Neural cell (in vitro differentiated cells): ENCODE data around the gene CPEB2. TPM values are rescaled to one million over a fixed set of nuclear protein-coding genes. Genes with fewer than 3 reads are reported as not detected.

Source experiments
- H2AFZ ChIP-seq: fragments of 200-600, 300-800 bp; sonication (generic), shearing (Covaris generic); 2 replicates; pipeline ENCODE4 v1.6.0; 2014; ENCODE audit warnings: low read depth, mild to moderate bottlenecking, antibody characterized with exemption, low read length, moderate library complexity
- H3F3A ChIP-seq: fragments of 200-600 bp; shearing (Covaris generic); 2 replicates; pipeline ENCODE4 v1.6.1; 2016; ENCODE audit warnings: mild to moderate bottlenecking, moderate library complexity, mixed read lengths, antibody characterized with exemption, low read length; ENCODE audit not compliant: insufficient read depth, poor library complexity, severe bottlenecking
- H3K27ac ChIP-seq: fragments of 200-600, 300-800 bp; sonication (generic), shearing (Covaris generic); 2 replicates; pipeline ENCODE4 v1.5.1; 2014; ENCODE audit warnings: mild to moderate bottlenecking, low read length, moderate library complexity
- H3K27me3 ChIP-seq: fragments of 300-800, 200-600 bp; sonication (generic), shearing (Covaris generic); 2 replicates; pipeline ENCODE4 v1.6.0; 2014; ENCODE audit warnings: mild to moderate bottlenecking, low read depth, low read length, moderate library complexity; ENCODE audit not compliant: insufficient read depth
- H3K36me3 ChIP-seq: fragments of 300-800, 200-600 bp; sonication (generic), shearing (Covaris generic); 2 replicates; pipeline ENCODE4 v1.5.1; 2014; ENCODE audit warnings: mild to moderate bottlenecking, antibody characterized with exemption, low read length, moderate library complexity; ENCODE audit not compliant: insufficient read depth
- H3K4me2 ChIP-seq: fragments of 300-800, 200-600 bp; sonication (generic), shearing (Covaris generic); 2 replicates; pipeline ENCODE4 v1.6.0; 2014; ENCODE audit warnings: mild to moderate bottlenecking, low read length
- H3K4me3 ChIP-seq: fragments of 300-800, 200-600 bp; sonication (generic), shearing (Covaris generic); 2 replicates; pipeline ENCODE4 v1.5.1; 2014; ENCODE audit warnings: mild to moderate bottlenecking, low read length, moderate library complexity
- H3K79me2 ChIP-seq: fragments of 200-600 bp; shearing (Covaris generic); replicated peaks from 2 replicates; pipeline ENCODE4 v1.6.0; 2014; ENCODE audit warnings: mild to moderate bottlenecking, low read length, moderate library complexity; ENCODE audit not compliant: insufficient read depth
- H3K9ac ChIP-seq: fragments of 300-800, 200-600 bp; sonication (generic), shearing (Covaris generic); 2 replicates; pipeline ENCODE4 v1.6.1; 2016; ENCODE audit warnings: mild to moderate bottlenecking, low read length, mixed read lengths
- H3K9me2 ChIP-seq: fragments of 200-600 bp; shearing (Covaris generic); 2 replicates; pipeline ENCODE4 v1.6.1; 2016; ENCODE audit warnings: mild to moderate bottlenecking, low read length, mixed read lengths; ENCODE audit not compliant: insufficient read depth
- H3K9me3 ChIP-seq: fragments of 200-600, 300-800 bp; sonication (generic), shearing (Covaris generic); 2 replicates; pipeline ENCODE4 v1.6.1; 2016; ENCODE audit warnings: mild to moderate bottlenecking, mixed run types, low read length, moderate library complexity, mixed read lengths
- H4K20me1 ChIP-seq: fragments of 200-600 bp; shearing (Covaris generic); 2 replicates; pipeline ENCODE4 v1.6.1; 2016; ENCODE audit warnings: mild to moderate bottlenecking, mixed run types; ENCODE audit not compliant: insufficient read depth
- CTCF ChIP-seq: fragments of 450-650 bp; IDR thresholded peaks from 2 replicates; pipeline ENCODE4 v1.5.1; 2014; ENCODE audit warnings: antibody characterized with exemption, mild to moderate bottlenecking, moderate library complexity; ENCODE audit not compliant: poor library complexity, severe bottlenecking
- EP300 ChIP-seq: fragments of 450-650 bp; conservative IDR thresholded peaks from 2 replicates; pipeline ENCODE4 v1.6.1; 2014; ENCODE audit warnings: antibody characterized with exemption, mild to moderate bottlenecking, moderate library complexity; ENCODE audit not compliant: poor library complexity, severe bottlenecking
- EZH2 ChIP-seq: fragments of 200-600, 300-800 bp; shearing (Covaris generic), sonication (generic); IDR thresholded peaks from 2 replicates; pipeline ENCODE4 v1.6.1; 2014; ENCODE audit warnings: antibody characterized with exemption, low read length, borderline replicate concordance, mild to moderate bottlenecking; ENCODE audit not compliant: insufficient read depth, poor library complexity, severe bottlenecking
- MXI1 ChIP-seq: fragments of 450-650 bp; conservative IDR thresholded peaks from 2 replicates; pipeline ENCODE4 v1.6.1; 2014; ENCODE audit warnings: antibody characterized with exemption, mild to moderate bottlenecking; ENCODE audit not compliant: poor library complexity, severe bottlenecking
- POLR2AphosphoS5 ChIP-seq: IDR thresholded peaks from 2 replicates; pipeline ENCODE4 v1.6.1; 2012
- RAD21 ChIP-seq: fragments of 450-650 bp; conservative IDR thresholded peaks from 2 replicates; pipeline ENCODE4 v1.6.1; 2014; ENCODE audit warnings: antibody characterized with exemption, mild to moderate bottlenecking, moderate library complexity
- REST ChIP-seq: IDR thresholded peaks from 2 replicates; pipeline ENCODE4 v1.6.1; 2012; ENCODE audit warnings: borderline replicate concordance
- SMC3 ChIP-seq: fragments of 450-650 bp; conservative IDR thresholded peaks from 2 replicates; pipeline ENCODE4 v1.6.1; 2014; ENCODE audit warnings: antibody characterized with exemption, mild to moderate bottlenecking, moderate library complexity; ENCODE audit not compliant: poor library complexity
- TAF1 ChIP-seq: IDR thresholded peaks from 2 replicates; pipeline ENCODE4 v1.6.1; 2012; ENCODE audit warnings: low read depth
- polyA plus RNA-seq: library from polyadenylated mRNA; depleted of rRNA; stranded (reverse); fragments of >200 nt; gene quantifications from 2 replicates; pipeline ENCODE4 v1.2.3, GENCODE V29; 2014

CPEB2 gene
- polyA plus RNA-seq, 1 donor from 2014 or later: 12.4 TPM

- no peaks in the 10 kb centered on the region for H4K20me1 ChIP-seq
- H3K9ac ChIP-seq: no peak overlapping the region
- no peak overlapping the region for H3K4me2 ChIP-seq
- no peaks in the 10 kb centered on the region for H3K27me3 ChIP-seq
- no peaks in the 10 kb centered on the region for H3K9me2 ChIP-seq
- peaks cover 6% of the 10 kb centered on the region for H3K36me3 ChIP-seq
- H3K4me3 ChIP-seq: no peak overlapping the region
- H3K27ac ChIP-seq: no peak overlapping the region
- H3K79me2 ChIP-seq: no peaks in the 10 kb centered on the region
- H3F3A ChIP-seq: no peaks in the 10 kb centered on the region
- no peaks in the 10 kb centered on the region for H3K9me3 ChIP-seq
- no peak for TF ChIP-seq POLR2AphosphoS5
- no peak for TF ChIP-seq EZH2
- TF ChIP-seq MXI1: no peak
- no peak for TF ChIP-seq RAD21
- no peak for TF ChIP-seq EP300
- no peak for TF ChIP-seq REST
- TF ChIP-seq CTCF: no peak
- TF ChIP-seq TAF1: no peak
- no peak for TF ChIP-seq SMC3
- H2AFZ ChIP-seq: no peak overlapping the region
Measured at GRCh38 chr4:15031197-15031596, 28.9 kb downstream of the CPEB2 start.

- no peaks in the 10 kb centered on the region for H3K27me3 ChIP-seq
- no peak overlapping the region for H3K9ac ChIP-seq
- H3K9me2 ChIP-seq: no peaks in the 10 kb centered on the region
- H3K4me3 ChIP-seq: no peak overlapping the region
- H2AFZ ChIP-seq: no peak overlapping the region
- H3F3A ChIP-seq: no peaks in the 10 kb centered on the region
- no peak overlapping the region for H3K27ac ChIP-seq
- peaks cover 6% of the 10 kb centered on the region for H3K36me3 ChIP-seq
- no peaks in the 10 kb centered on the region for H3K79me2 ChIP-seq
- no peak overlapping the region for H3K4me2 ChIP-seq
- no peaks in the 10 kb centered on the region for H3K9me3 ChIP-seq
- no peaks in the 10 kb centered on the region for H4K20me1 ChIP-seq
- TF ChIP-seq POLR2AphosphoS5 (no peak), REST (no peak), RAD21 (no peak)
Measured at GRCh38 chr4:15031993-15032675, 29.9 kb downstream of the CPEB2 start.
